Calu3 (cell line): ENCODE measurements around the gene CAND1. TPM values are rescaled to one million over a fixed set of nuclear protein-coding genes. Genes with fewer than 3 reads are reported as not detected.

Source experiments
- BruUV-seq: library from RNA; stranded (reverse); fragments of 400-500 nt; replicated peaks from 2 replicates; lab custom pipeline; 2021; lab: Mats Ljungman, UMichigan
- CTCF ChIA-PET: fragments of 300-600 bp; sonication (Branson Sonifier 250); formaldehyde crosslinking; loops from one replicate; lab custom pipeline; 2022; ENCODE audit warnings: antibody characterized with exemption; lab: Charles Lee
- DNase-seq: peaks from one replicate; pipeline ENCODE4 v3.0.0; 2022
- H3K27ac Mint-ChIP-seq: one replicate; pipeline ENCODE4 v1.8.0; 2022; ENCODE audit warnings: mixed read lengths; ENCODE audit not compliant: unreplicated experiment
- H3K27me3 Mint-ChIP-seq: one replicate; pipeline ENCODE4 v1.8.0; 2022; ENCODE audit warnings: mixed read lengths; ENCODE audit not compliant: unreplicated experiment
- H3K36me3 Mint-ChIP-seq: one replicate; pipeline ENCODE4 v1.8.0; 2022; ENCODE audit warnings: mild to moderate bottlenecking, moderate library complexity, mixed read lengths; ENCODE audit not compliant: insufficient read depth, unreplicated experiment
- H3K4me1 Mint-ChIP-seq: one replicate; pipeline ENCODE4 v1.8.0; 2022; ENCODE audit warnings: mild to moderate bottlenecking, low read depth, mixed read lengths; ENCODE audit not compliant: unreplicated experiment
- H3K4me3 Mint-ChIP-seq: one replicate; pipeline ENCODE4 v1.8.0; 2022; ENCODE audit warnings: mild to moderate bottlenecking, low read depth, moderate library complexity, mixed read lengths; ENCODE audit not compliant: unreplicated experiment
- H3K9me3 Mint-ChIP-seq: one replicate; pipeline ENCODE4 v1.8.0; 2022; ENCODE audit warnings: low read depth, mixed read lengths; ENCODE audit not compliant: unreplicated experiment
- CTCF ChIP-seq: fragments of 200-600 bp; IDR thresholded peaks from one replicate; pipeline ENCODE4 v1.8.0; 2022; ENCODE audit warnings: antibody characterized with exemption; ENCODE audit not compliant: unreplicated experiment
- intact Hi-C: fragments of 100-400 bp; cut with micrococcal nuclease; formaldehyde crosslinking; loops from one replicate; pipeline ENCODE4 v1.10.0; 2022; ENCODE audit not compliant: unreplicated experiment
- total RNA-seq: library from RNA; stranded (reverse); gene quantifications from 2 replicates; pipeline ENCODE4 v1.2.3, GENCODE V29; 2022

Gene CAND1
- total RNA-seq, 1 experiment from 2014 or later = 197 TPM

DNA sequence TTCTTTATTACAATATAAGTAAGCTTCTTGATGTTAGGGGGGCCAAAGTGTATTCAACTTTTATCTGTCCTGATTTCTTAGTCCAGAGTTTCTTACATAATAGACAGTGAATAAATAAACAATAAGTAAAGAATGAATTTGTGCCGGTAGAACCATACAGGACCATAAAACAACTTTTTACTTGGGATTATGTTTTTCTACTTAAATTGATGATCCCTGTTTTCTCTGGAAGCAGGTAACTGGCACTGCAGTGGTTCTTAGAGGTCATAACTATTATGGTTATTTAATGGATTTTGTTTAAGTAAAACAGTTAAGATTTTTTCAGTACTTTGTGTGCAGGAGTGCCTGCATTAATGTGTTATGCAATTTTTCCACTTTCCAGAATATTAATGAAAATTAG, 10.5 kb downstream of the CAND1 start:
- H3K27me3 Mint-ChIP-seq = no peaks in the 10 kb centered on the region
- CTCF ChIA-PET = interaction anchor here (0.7 kb wide), 1 partner anchor 617 kb away, joined by 3 read pairs; no protein-coding TSS in a partner anchor
- DNase-seq = no peak

GRCh38 chr12:67280088-67280487, 10.9 kb downstream of the CAND1 start:
- Mint-ChIP-seq H3K9me3 (no peaks in the 10 kb centered on the region), H3K27me3 (no peaks in the 10 kb centered on the region), H3K4me3 (no peak overlapping the region), H3K36me3 (peaks cover 14% of the 10 kb centered on the region), H3K27ac (no peak overlapping the region), H3K4me1 (peaks cover 44% of the 10 kb centered on the region)
- DNase-seq = no peak
- BruUV-seq = no TSS peak
- CTCF ChIA-PET = interaction anchor here (1.7 kb wide), 1 partner anchor 11 kb away, joined by 5 read pairs; the partner anchor contains the start of gene CAND1
- TF ChIP-seq CTCF = no peak
- intact Hi-C loops = no loop called here

More for the DNA sequence above, 10.5 kb downstream of the CAND1 start:
- Mint-ChIP-seq H3K9me3 (no peaks in the 10 kb centered on the region), H3K27ac (no peak overlapping the region), H3K36me3 (peaks cover 14% of the 10 kb centered on the region), H3K4me3 (no peak overlapping the region), H3K4me1 (peaks cover 48% of the 10 kb centered on the region)
- no TSS peak for BruUV-seq
- no peak for TF ChIP-seq CTCF
- intact Hi-C loops = no loop called here

GRCh38 chr12:67280572-67280971, 11.4 kb downstream of the CAND1 start:
- H3K27me3 Mint-ChIP-seq = no peaks in the 10 kb centered on the region
- no peak overlapping the region for H3K27ac Mint-ChIP-seq
- H3K4me1 Mint-ChIP-seq = peaks cover 39% of the 10 kb centered on the region
- CTCF ChIA-PET = interaction anchor here (1.7 kb wide), 1 partner anchor 11 kb away, joined by 5 read pairs; the partner anchor contains the start of gene CAND1
- BruUV-seq = no TSS peak
- no peak for DNase-seq
- intact Hi-C loops = no loop called here
- no peaks in the 10 kb centered on the region for H3K9me3 Mint-ChIP-seq
- H3K4me3 Mint-ChIP-seq = no peak overlapping the region
- H3K36me3 Mint-ChIP-seq = peaks cover 14% of the 10 kb centered on the region
- no peak for TF ChIP-seq CTCF

GRCh38 chr12:67284561-67284960, 15.4 kb downstream of the CAND1 start:
- H3K4me3 Mint-ChIP-seq = no peak overlapping the region
- DNase-seq = no peak
- CTCF ChIA-PET = no interaction called here
- BruUV-seq = no TSS peak
- intact Hi-C loops = no loop called here
- peaks cover 37% of the 10 kb centered on the region for H3K36me3 Mint-ChIP-seq
- no peaks in the 10 kb centered on the region for H3K9me3 Mint-ChIP-seq
- no peak for TF ChIP-seq CTCF
- H3K27me3 Mint-ChIP-seq = no peaks in the 10 kb centered on the region
- H3K4me1 Mint-ChIP-seq = peaks cover 5% of the 10 kb centered on the region
- no peak overlapping the region for H3K27ac Mint-ChIP-seq
